ENCODE data around the gene USP14. TPM values are rescaled to one million over a fixed set of nuclear protein-coding genes. Genes with fewer than 3 reads are reported as not detected.

Gene USP14
- total RNA-seq, 4 donors from 2014 or later, result 33.9 to 90.3 (median 42.8) TPM

DNA sequence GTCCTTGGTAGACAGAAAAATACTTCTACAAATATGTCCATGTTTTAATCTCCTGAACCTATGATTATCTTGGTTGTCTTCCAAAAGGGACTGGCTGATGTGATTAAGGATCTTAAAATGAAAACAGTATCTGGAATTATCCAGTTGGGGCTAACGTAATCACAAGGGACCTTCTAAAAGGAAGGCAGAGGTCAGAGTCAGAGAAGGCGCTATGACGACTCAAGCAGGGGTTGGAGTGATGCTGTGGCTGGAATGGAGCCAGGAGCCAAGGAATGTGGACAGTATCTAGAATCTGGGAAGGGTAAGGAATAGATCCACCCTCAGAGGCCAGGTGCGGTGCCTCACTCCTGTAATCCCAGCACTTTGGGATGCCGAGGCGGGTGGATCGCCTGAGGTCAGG lies 4.2 kb upstream of the USP14 start:
- TF ChIP-seq, protein P1, sequence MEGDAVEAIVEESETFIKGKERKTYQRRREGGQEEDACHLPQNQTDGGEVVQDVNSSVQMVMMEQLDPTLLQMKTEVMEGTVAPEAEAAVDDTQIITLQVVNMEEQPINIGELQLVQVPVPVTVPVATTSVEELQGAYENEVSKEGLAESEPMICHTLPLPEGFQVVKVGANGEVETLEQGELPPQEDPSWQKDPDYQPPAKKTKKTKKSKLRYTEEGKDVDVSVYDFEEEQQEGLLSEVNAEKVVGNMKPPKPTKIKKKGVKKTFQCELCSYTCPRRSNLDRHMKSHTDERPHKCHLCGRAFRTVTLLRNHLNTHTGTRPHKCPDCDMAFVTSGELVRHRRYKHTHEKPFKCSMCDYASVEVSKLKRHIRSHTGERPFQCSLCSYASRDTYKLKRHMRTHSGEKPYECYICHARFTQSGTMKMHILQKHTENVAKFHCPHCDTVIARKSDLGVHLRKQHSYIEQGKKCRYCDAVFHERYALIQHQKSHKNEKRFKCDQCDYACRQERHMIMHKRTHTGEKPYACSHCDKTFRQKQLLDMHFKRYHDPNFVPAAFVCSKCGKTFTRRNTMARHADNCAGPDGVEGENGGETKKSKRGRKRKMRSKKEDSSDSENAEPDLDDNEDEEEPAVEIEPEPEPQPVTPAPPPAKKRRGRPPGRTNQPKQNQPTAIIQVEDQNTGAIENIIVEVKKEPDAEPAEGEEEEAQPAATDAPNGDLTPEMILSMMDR (IDR thresholded peaks at IDR 0.05; ENCODE audit: low read depth), result no peak

- TF ChIP-seq, protein P1 (IDR thresholded peaks at IDR 0.05; ENCODE audit: low read depth), result no peak
These were observed 2.7 kb upstream of the USP14 start for GRCh38 chr18:155688-156087.

- TF ChIP-seq, protein P1 (IDR thresholded peaks at IDR 0.05; ENCODE audit: low read depth), result no peak
These were observed 1.7 kb upstream of the USP14 start for GRCh38 chr18:156514-157230.

GRCh38 chr18:159037-159652 lies 788 bp downstream of the USP14 start:
- TF ChIP-seq, protein P1 (IDR thresholded peaks at IDR 0.05; ENCODE audit: low read depth), result no peak

GRCh38 chr18:159933-160332 lies 1.6 kb downstream of the USP14 start:
- TF ChIP-seq, protein P1 (IDR thresholded peaks at IDR 0.05; ENCODE audit: low read depth), result no peak

DNA sequence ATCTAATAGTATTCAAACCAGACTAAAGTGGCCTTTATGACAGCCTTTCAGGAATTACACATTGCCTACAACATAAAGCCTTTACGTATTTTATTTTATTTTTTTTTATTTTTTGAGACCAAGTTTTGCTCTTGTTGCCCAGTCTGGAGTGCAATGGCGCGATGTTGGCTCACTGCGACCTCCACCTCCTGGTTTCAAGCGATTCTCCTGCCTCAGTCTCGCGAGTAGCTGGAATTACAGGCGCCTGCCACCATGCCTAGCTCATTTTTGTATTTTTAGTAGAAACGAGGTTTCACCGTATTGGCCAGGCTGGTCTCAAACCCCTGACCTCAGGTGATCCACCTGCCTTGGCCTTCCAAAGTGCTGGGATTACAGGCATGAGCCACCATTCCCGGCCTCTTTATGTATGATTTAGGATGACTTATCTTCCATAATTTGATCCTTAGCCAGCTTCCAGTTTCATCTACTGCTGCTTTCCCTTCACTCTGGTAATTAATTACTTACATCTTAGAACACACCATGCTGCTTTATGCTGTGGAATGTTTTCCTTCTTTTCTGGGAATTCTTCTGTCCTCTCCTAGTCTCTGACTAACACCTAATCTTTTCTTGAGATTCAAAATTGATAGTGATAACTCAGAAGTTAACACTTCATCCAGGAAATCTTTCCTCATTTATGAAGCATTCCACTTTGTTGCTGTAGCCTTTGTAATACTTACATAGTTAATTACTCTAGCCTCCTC lies 2.6 kb downstream of the USP14 start:
- TF ChIP-seq, protein P1 (IDR thresholded peaks at IDR 0.05; ENCODE audit: low read depth), result no peak

DNA sequence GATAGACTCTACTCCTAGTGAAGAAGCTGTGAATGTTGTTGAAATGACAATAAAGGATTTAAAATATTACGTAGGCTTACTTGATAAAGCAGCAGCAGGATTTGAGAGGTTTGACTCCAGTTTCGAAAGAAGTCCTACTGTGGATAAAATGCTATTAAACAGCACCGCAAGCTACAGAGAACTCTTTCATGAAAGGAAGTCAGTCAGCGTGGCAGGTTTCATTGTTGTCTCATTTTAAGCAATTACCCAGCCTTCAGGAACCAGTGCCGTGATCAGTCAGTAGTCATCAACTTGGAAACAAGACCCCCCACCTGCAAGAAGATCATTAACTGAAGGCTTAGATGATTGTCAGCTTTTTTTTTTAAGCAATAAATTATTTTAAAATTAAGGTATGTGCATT lies 14.0 kb downstream of the USP14 start:
- TF ChIP-seq, protein P1 (IDR thresholded peaks at IDR 0.05; ENCODE audit: low read depth), result no peak
